ENCODE measurements around the gene HLA-DMB.

GRCh38 chr6:32953775-32954174, 12.9 kb upstream of the HLA-DMB start:
- no peak for TF ChIP-seq POLR2A (IDR thresholded peaks at IDR 0.05; ENCODE audit: low read depth, low read length)
- TF ChIP-seq TAF1 (IDR thresholded peaks at IDR 0.05; ENCODE audit: low read depth, low read length) = no peak
- TF ChIP-seq SPI1 (IDR thresholded peaks at IDR 0.05; ENCODE audit: low read depth, low read length) = no peak
